ENCODE data around the gene RPS6KA3. TPM values are rescaled to one million over a fixed set of nuclear protein-coding genes. Genes with fewer than 3 reads are reported as not detected.
"Not testable (repeated sequence)": the region's sequence is repeated elsewhere in the genome, so short reads cannot be mapped to it uniquely, and the experiment has no call there.

The RPS6KA3 gene
- total RNA-seq, 1 experiment from 2014 or later, result 8.3 TPM

GRCh38 chrX:20130357-20130756, 136.4 kb downstream of the RPS6KA3 start:
- Histone ChIP-seq H3K4me3 (ENCODE audit: insufficient read depth, low read depth, low read length) (no peak overlapping the region), H3K36me3 (replicated peaks; ENCODE audit: control insufficient read depth, insufficient read depth, low read length) (peaks cover 6% of the 10 kb centered on the region), H3K27me3 (ENCODE audit: control insufficient read depth, insufficient read depth, low read length) (no peaks in the 10 kb centered on the region)
- no peak for DNase-seq

GRCh38 chrX:20129547-20129946, 137.2 kb downstream of the RPS6KA3 start:
- Histone ChIP-seq H3K4me3 (ENCODE audit: insufficient read depth, low read depth, low read length) (no peak overlapping the region), H3K36me3 (replicated peaks; ENCODE audit: control insufficient read depth, insufficient read depth, low read length) (peaks cover 4% of the 10 kb centered on the region), H3K27me3 (ENCODE audit: control insufficient read depth, insufficient read depth, low read length) (no peaks in the 10 kb centered on the region)
- no peak for DNase-seq

GRCh38 chrX:20128670-20129069, 138.0 kb downstream of the RPS6KA3 start:
- H3K27me3 ChIP-seq (ENCODE audit: control insufficient read depth, insufficient read depth, low read length), result no peaks in the 10 kb centered on the region
- no peak for DNase-seq
- H3K36me3 ChIP-seq (replicated peaks; ENCODE audit: control insufficient read depth, insufficient read depth, low read length), result peaks cover 4% of the 10 kb centered on the region
- no peak overlapping the region for H3K4me3 ChIP-seq (ENCODE audit: insufficient read depth, low read depth, low read length)

GRCh38 chrX:20127440-20127839, 139.3 kb downstream of the RPS6KA3 start:
- not testable (repeated sequence) for DNase-seq; H3K4me3 ChIP-seq (ENCODE audit: insufficient read depth, low read depth, low read length); H3K27me3 ChIP-seq (ENCODE audit: control insufficient read depth, insufficient read depth, low read length); H3K36me3 ChIP-seq (replicated peaks; ENCODE audit: control insufficient read depth, insufficient read depth, low read length)

GRCh38 chrX:20126833-20127232, 139.9 kb downstream of the RPS6KA3 start:
- H3K36me3 ChIP-seq (replicated peaks; ENCODE audit: control insufficient read depth, insufficient read depth, low read length); H3K4me3 ChIP-seq (ENCODE audit: insufficient read depth, low read depth, low read length); H3K27me3 ChIP-seq (ENCODE audit: control insufficient read depth, insufficient read depth, low read length); DNase-seq: not testable (repeated sequence)

- Histone ChIP-seq H3K27me3 (ENCODE audit: control insufficient read depth, insufficient read depth, low read length) (no peaks in the 10 kb centered on the region), H3K36me3 (replicated peaks; ENCODE audit: control insufficient read depth, insufficient read depth, low read length) (no peaks in the 10 kb centered on the region; the same call in 1 of the 2 replicates), H3K4me3 (ENCODE audit: insufficient read depth, low read depth, low read length) (no peak overlapping the region)
- no peak for DNase-seq
Measured at GRCh38 chrX:20124964-20125363, 141.7 kb downstream of the RPS6KA3 start.

GRCh38 chrX:20118065-20118824, 148.5 kb downstream of the RPS6KA3 start:
- Histone ChIP-seq H3K36me3 (replicated peaks; ENCODE audit: control insufficient read depth, insufficient read depth, low read length) (no peaks in the 10 kb centered on the region), H3K4me3 (ENCODE audit: insufficient read depth, low read depth, low read length) (no peak overlapping the region), H3K27me3 (ENCODE audit: control insufficient read depth, insufficient read depth, low read length) (peaks cover 19% of the 10 kb centered on the region)
- no peak for DNase-seq

GRCh38 chrX:20116577-20117240, 150.0 kb downstream of the RPS6KA3 start, which contains the start of gene MAP7D2:
TSS of gene MAP7D2 (minus strand) at chrX:20116907. CDS start at chrX:20116879, 28 bp downstream.
- DNase-seq, result peak; percentile 74
- H3K4me3 ChIP-seq (ENCODE audit: insufficient read depth, low read depth, low read length), result peak within 1 kb of the TSS; percentile 33

GRCh38 chrX:20116087-20116576, 150.6 kb downstream of the RPS6KA3 start:
- Histone ChIP-seq H3K36me3 (replicated peaks; ENCODE audit: control insufficient read depth, insufficient read depth, low read length) (no peaks in the 10 kb centered on the region), H3K4me3 (ENCODE audit: insufficient read depth, low read depth, low read length) (peak overlapping the region; percentile 33), H3K27me3 (ENCODE audit: control insufficient read depth, insufficient read depth, low read length) (peaks cover 19% of the 10 kb centered on the region)
- peak; percentile 73 for DNase-seq

More at GRCh38 chrX:20116577-20117240, 150.0 kb downstream of the RPS6KA3 start, which contains the start of gene MAP7D2:
- peaks cover 19% of the 10 kb centered on the region for H3K27me3 ChIP-seq (ENCODE audit: control insufficient read depth, insufficient read depth, low read length)
- H3K36me3 ChIP-seq (replicated peaks; ENCODE audit: control insufficient read depth, insufficient read depth, low read length), result no peaks in the 10 kb centered on the region

GRCh38 chrX:20112022-20112774, 154.5 kb downstream of the RPS6KA3 start:
- Histone ChIP-seq H3K36me3 (replicated peaks; ENCODE audit: control insufficient read depth, insufficient read depth, low read length) (no peaks in the 10 kb centered on the region), H3K4me3 (ENCODE audit: insufficient read depth, low read depth, low read length) (no peak overlapping the region), H3K27me3 (ENCODE audit: control insufficient read depth, insufficient read depth, low read length) (peaks cover 17% of the 10 kb centered on the region)
- no peak for DNase-seq

GRCh38 chrX:20111271-20111670, 155.4 kb downstream of the RPS6KA3 start:
- Histone ChIP-seq H3K4me3 (ENCODE audit: insufficient read depth, low read depth, low read length) (no peak overlapping the region), H3K27me3 (ENCODE audit: control insufficient read depth, insufficient read depth, low read length) (peaks cover 9% of the 10 kb centered on the region), H3K36me3 (replicated peaks; ENCODE audit: control insufficient read depth, insufficient read depth, low read length) (no peaks in the 10 kb centered on the region)
- DNase-seq, result no peak

- DNase-seq, result no peak
- Histone ChIP-seq H3K36me3 (replicated peaks; ENCODE audit: control insufficient read depth, insufficient read depth, low read length) (no peaks in the 10 kb centered on the region), H3K27me3 (ENCODE audit: control insufficient read depth, insufficient read depth, low read length) (no peaks in the 10 kb centered on the region), H3K4me3 (ENCODE audit: insufficient read depth, low read depth, low read length) (no peak overlapping the region)
Measured at GRCh38 chrX:20101934-20102581, 164.7 kb downstream of the RPS6KA3 start.
